ENCODE results near the gene DNM2. TPM values are rescaled to one million over a fixed set of nuclear protein-coding genes. Genes with fewer than 3 reads are reported as not detected.
A peak's percentile ranks its signal among the peaks of the same experiment; 100 is the strongest.

The DNM2 gene
- total and polyA plus RNA-seq, 10 of the 15 experiments (the other 5 are each of a cell fraction or from before 2014, with no cell fraction given), result 1.2 to 146 (median 68.9) TPM

DNA sequence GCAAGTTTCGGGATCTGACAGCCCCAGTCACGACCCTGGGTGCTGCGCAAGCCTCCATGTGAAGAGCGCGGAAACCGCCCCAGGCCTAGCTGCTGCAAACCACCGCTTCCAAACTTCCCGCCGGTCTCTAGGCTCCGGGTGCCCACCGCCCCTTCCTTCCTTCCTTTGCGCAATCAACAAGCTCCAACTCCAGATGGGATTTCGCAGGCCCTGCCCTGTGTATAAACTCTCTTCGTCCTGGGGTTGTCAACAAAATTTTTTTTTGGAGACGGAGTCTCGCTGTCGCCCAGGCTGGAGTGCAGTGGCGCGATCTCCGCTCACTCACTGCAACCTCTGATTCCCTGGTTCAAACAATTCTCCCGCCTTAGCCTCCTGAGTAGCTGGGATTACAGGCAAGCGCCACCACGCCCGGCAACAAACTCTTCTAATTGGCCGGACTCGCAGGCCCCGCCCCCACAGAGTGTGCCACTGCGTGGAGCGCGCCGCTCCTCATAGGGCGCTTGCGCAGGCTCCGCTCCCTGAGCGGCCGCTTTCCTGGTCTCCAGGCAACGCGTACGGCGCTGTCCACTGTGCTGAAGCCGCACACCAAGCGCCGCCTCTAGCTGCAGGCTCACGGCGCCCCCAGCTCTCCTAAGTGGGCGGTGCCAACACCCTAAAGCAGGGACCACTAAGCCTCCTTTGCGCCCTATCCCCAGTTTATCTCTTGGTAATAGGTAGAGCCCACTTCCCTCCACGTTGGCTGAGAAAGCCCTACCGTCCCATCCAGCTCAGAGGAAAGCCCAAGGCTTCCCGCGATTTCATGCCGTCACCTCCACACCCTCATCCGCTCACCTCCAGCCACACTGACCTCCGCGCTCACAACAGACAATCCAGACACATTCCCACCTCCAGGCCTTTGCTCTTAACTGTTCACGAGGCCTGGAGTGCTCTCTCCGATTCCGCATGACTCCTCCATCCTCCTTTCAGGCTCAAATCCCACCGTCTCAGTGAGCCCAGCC, 22.2 kb upstream of the DNM2 start (continued):
- TF ChIP-seq, protein P1, sequence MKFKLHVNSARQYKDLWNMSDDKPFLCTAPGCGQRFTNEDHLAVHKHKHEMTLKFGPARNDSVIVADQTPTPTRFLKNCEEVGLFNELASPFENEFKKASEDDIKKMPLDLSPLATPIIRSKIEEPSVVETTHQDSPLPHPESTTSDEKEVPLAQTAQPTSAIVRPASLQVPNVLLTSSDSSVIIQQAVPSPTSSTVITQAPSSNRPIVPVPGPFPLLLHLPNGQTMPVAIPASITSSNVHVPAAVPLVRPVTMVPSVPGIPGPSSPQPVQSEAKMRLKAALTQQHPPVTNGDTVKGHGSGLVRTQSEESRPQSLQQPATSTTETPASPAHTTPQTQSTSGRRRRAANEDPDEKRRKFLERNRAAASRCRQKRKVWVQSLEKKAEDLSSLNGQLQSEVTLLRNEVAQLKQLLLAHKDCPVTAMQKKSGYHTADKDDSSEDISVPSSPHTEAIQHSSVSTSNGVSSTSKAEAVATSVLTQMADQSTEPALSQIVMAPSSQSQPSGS (IDR thresholded peaks at IDR 0.05; ENCODE audit: low read length), result no peak
- TF ChIP-seq, protein P2, sequence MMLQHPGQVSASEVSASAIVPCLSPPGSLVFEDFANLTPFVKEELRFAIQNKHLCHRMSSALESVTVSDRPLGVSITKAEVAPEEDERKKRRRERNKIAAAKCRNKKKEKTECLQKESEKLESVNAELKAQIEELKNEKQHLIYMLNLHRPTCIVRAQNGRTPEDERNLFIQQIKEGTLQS (IDR thresholded peaks at IDR 0.05; ENCODE audit: borderline replicate concordance, extremely low read depth, low read depth, low read length), result no peak
- TF ChIP-seq, protein P3, sequence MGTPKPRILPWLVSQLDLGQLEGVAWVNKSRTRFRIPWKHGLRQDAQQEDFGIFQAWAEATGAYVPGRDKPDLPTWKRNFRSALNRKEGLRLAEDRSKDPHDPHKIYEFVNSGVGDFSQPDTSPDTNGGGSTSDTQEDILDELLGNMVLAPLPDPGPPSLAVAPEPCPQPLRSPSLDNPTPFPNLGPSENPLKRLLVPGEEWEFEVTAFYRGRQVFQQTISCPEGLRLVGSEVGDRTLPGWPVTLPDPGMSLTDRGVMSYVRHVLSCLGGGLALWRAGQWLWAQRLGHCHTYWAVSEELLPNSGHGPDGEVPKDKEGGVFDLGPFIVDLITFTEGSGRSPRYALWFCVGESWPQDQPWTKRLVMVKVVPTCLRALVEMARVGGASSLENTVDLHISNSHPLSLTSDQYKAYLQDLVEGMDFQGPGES (IDR thresholded peaks at IDR 0.05), result no peak
- TF ChIP-seq TARDBP (IDR thresholded peaks at IDR 0.05; ENCODE audit: borderline replicate concordance) (no peak), EGR1 (IDR thresholded peaks at IDR 0.05; ENCODE audit: borderline replicate concordance in 1 of 2, low read depth in 2 of 2, low read length in 2 of 2) (0 out of 3 replicates have a peak, but pooled peaks of 1 of the 2 experiments have one; percentile 14), SUZ12 (IDR thresholded peaks at IDR 0.05; ENCODE audit: unreplicated experiment) (no peak), KDM1A (IDR thresholded peaks at IDR 0.05; ENCODE audit: borderline replicate concordance) (no peak), RCOR1 (conservative IDR thresholded peaks at IDR 0.05; ENCODE audit: low read depth, low read length) (peak; percentile 94; the same call in 1 of the 2 replicates), SMC3 (IDR thresholded peaks at IDR 0.05; ENCODE audit: borderline replicate concordance, low read length) (no peak), NFXL1 (IDR thresholded peaks at IDR 0.05; ENCODE audit: borderline replicate concordance) (no peak), SREBF2 (IDR thresholded peaks at IDR 0.05; ENCODE audit: low read length) (no peak), EZH2 (IDR thresholded peaks at IDR 0.05; ENCODE audit: borderline replicate concordance, control insufficient read depth, low read depth, low read length) (no peak)
- TF ChIP-seq, protein P4, sequence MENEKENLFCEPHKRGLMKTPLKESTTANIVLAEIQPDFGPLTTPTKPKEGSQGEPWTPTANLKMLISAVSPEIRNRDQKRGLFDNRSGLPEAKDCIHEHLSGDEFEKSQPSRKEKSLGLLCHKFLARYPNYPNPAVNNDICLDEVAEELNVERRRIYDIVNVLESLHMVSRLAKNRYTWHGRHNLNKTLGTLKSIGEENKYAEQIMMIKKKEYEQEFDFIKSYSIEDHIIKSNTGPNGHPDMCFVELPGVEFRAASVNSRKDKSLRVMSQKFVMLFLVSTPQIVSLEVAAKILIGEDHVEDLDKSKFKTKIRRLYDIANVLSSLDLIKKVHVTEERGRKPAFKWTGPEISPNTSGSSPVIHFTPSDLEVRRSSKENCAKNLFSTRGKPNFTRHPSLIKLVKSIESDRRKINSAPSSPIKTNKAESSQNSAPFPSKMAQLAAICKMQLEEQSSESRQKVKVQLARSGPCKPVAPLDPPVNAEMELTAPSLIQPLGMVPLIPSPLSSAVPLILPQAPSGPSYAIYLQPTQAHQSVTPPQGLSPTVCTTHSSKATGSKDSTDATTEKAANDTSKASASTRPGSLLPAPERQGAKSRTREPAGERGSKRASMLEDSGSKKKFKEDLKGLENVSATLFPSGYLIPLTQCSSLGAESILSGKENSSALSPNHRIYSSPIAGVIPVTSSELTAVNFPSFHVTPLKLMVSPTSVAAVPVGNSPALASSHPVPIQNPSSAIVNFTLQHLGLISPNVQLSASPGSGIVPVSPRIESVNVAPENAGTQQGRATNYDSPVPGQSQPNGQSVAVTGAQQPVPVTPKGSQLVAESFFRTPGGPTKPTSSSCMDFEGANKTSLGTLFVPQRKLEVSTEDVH (IDR thresholded peaks at IDR 0.05; ENCODE audit: low read depth, partially characterized antibody), result no peak
- TF ChIP-seq, protein P5, sequence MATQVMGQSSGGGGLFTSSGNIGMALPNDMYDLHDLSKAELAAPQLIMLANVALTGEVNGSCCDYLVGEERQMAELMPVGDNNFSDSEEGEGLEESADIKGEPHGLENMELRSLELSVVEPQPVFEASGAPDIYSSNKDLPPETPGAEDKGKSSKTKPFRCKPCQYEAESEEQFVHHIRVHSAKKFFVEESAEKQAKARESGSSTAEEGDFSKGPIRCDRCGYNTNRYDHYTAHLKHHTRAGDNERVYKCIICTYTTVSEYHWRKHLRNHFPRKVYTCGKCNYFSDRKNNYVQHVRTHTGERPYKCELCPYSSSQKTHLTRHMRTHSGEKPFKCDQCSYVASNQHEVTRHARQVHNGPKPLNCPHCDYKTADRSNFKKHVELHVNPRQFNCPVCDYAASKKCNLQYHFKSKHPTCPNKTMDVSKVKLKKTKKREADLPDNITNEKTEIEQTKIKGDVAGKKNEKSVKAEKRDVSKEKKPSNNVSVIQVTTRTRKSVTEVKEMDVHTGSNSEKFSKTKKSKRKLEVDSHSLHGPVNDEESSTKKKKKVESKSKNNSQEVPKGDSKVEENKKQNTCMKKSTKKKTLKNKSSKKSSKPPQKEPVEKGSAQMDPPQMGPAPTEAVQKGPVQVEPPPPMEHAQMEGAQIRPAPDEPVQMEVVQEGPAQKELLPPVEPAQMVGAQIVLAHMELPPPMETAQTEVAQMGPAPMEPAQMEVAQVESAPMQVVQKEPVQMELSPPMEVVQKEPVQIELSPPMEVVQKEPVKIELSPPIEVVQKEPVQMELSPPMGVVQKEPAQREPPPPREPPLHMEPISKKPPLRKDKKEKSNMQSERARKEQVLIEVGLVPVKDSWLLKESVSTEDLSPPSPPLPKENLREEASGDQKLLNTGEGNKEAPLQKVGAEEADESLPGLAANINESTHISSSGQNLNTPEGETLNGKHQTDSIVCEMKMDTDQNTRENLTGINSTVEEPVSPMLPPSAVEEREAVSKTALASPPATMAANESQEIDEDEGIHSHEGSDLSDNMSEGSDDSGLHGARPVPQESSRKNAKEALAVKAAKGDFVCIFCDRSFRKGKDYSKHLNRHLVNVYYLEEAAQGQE (IDR thresholded peaks at IDR 0.05; ENCODE audit: low read depth, low read length), result peak; percentile 100
- TF ChIP-seq, protein P6, sequence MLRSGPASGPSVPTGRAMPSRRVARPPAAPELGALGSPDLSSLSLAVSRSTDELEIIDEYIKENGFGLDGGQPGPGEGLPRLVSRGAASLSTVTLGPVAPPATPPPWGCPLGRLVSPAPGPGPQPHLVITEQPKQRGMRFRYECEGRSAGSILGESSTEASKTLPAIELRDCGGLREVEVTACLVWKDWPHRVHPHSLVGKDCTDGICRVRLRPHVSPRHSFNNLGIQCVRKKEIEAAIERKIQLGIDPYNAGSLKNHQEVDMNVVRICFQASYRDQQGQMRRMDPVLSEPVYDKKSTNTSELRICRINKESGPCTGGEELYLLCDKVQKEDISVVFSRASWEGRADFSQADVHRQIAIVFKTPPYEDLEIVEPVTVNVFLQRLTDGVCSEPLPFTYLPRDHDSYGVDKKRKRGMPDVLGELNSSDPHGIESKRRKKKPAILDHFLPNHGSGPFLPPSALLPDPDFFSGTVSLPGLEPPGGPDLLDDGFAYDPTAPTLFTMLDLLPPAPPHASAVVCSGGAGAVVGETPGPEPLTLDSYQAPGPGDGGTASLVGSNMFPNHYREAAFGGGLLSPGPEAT (IDR thresholded peaks at IDR 0.05; ENCODE audit: low read depth), result no peak
